GM18907 (cell line): ENCODE results near the gene HK3.

ENCODE experiments used
- ATAC-seq: cut with Tn5 transposase; IDR thresholded peaks from one replicate; pipeline ENCODE4 v1.9.1; 2021; ENCODE audit warnings: mild to moderate bottlenecking, moderate library complexity; ENCODE audit not compliant: unreplicated experiment

The HK3 gene

DNA sequence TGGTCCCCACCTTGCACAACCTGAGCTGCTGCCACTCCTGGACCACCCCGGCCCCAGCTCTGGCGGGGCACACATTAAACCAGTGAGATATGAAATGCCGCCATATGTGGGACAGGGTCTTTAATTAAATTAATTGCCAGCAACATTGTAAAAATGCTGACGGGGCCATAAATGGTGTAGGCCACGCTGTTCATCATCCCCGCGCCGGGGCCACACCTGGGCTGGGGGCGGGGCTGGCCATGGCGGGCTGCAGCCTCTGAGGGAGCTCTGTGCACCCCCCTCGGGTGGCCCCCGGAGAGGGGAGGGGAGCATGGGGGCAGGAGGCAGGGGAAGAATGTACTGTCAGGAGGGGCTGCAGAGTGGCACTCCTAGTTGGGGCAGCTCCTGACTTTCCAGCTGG, 47.8 kb downstream of the HK3 start:
- no peak for ATAC-seq

DNA sequence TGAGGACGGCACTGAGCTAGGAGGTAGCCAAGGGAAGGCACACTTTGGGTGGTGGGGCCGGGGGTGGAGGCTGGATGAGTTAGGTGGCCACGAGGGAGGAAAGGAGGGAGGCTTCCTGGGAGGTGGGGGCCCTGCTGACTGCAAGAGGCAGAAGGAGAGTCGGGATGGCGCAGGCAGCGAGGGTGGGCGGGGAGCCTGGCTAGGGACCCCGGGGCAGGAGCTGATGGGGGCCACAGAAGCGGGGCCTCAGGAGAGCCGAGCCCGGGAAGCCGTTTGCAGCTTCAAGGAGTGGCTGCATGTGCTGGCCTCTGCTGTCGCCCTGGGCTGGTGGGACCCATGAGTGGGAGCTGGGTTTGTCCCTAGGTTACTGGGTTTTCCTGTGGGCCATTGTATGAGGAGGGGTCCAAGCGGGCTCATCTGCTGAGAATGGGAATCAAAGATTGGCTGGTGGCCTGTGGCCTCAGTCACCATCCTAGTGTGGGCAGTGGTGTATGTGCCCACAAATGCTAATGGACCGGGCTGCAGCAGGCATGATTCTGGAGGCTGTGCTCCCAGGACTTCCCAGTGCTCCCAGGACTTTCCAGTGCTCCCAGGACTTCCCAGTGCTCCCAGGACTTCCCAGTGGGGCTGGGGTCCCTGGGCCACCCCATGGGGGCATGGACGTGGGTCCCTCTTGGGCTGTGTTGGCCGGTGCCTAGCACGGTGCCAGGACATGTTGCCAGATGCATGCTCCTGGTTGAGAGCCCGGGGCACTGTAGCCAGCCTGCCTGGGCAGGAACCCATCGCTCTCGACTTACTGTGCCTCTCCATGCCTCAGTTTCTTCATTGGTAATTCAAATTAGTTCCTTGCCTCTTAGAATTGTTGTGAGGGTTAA, 48.5 kb downstream of the HK3 start:
- no peak for ATAC-seq

DNA sequence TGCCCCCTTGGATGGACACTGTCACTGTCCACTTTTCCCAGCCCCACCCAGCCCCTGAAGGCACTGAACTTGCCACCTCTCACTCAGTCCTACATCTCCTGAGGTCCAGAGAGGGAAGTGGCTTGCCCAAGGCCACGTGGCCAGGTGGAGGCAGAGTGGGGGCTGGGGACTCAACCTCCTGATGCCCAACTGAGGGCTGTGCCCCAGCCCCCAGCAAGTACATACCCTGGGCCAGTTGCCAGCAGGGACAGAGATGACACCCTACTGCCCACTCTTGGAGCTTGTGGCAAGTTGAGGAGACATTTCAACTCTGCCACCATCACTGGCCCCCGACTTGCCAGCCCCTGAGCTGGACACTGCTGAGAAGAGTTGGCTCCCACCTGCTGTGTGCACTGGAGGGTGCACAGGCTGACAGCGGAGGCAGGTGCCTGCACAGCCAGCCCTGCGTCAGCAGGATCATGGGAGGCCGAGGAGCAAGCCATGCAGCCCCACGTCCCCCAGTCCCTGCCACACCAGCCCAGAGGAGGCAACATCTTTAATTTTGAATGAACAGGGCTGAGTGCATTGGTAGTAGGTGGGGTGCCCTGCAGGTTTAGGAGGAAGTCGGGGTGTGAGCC, 49.4 kb downstream of the HK3 start:
- ATAC-seq: no peak

DNA sequence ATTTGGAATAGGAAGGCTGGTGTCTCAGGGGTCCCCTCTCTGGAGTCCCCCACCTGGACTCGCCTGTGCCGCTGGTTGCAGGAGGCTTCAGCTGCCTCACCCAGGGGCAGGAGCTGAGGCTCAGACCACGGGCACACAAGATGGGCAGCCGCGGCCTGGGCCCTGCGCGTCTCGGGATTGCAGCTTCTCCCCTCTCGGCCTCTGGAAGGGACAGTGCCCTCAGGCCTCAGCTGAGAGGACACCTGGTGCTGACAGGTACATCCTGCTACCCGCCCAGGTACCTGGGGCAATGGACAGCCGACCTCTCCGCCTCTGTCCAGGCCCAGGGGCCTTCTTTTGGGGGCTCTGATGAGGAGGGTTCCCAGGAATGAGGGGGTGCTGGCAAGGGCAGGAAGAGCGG, 50.5 kb downstream of the HK3 start:
- ATAC-seq: no peak

- ATAC-seq: no peak
Measured at GRCh38 chr5:176847726-176848290, 51.3 kb downstream of the HK3 start.

DNA sequence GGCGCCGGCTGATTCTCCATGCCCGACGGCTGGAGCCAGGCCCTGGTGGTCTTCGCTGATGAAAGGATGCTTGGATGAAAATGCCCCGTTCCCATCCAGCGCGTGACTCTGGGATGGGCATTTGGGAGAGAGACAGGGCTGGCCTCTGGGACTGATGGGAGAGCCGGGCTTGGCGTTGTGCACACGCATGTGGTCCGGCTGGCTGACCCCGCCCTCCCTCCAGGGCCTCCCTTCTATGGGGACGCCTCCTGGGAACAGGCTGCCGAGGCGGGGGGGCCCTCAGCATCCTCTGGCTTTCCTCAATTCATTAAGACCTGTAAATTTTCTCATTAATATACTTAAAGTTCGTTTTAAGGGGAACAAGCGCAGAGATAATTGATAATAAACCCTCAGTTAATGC, 52.0 kb downstream of the HK3 start:
- no peak for ATAC-seq

- no peak for ATAC-seq
Measured at GRCh38 chr5:176846335-176847140, 52.6 kb downstream of the HK3 start.

DNA sequence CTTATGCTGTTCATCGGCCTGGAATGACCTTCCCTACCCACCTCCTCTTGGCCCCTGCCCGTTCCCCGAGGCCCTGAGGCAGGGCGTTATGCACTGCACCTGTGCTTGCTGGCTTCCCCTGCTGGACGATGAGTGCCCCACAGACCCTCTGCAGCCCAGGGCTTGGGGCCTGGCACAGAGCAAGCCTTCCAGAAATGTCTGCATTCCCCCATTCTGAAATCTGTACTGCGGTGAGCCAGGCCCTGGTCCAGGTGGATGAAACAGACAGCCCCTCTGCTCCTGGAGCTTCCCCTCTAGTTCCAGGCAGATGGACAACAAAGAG, 53.8 kb downstream of the HK3 start:
- ATAC-seq: no peak

- no peak for ATAC-seq
Measured at GRCh38 chr5:176844706-176845391, 54.3 kb downstream of the HK3 start.

DNA sequence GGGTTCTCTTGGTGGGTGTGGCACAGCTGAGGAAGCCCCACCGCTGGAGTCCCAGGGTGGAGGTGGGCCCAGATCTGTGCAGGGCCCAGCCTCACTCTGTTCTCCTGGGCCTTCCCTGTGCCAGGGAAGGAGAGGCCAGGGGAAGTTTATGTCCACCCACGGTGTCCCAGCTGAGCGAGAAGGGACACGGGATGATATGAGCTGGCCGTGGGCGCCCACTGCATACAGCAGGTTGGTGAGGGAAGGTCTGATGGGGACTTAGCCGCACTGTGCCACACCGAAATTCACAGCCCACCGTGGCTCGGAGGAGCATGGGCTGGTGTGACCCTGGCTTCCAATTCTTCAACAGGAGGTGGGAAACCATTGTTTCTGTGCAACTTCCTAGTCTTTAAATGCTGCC, 54.9 kb downstream of the HK3 start:
- no peak for ATAC-seq

- no peak for ATAC-seq
Measured at GRCh38 chr5:176843673-176844072, 55.5 kb downstream of the HK3 start.

- ATAC-seq: peak; percentile 60
Measured at GRCh38 chr5:176837707-176838115, 61.4 kb downstream of the HK3 start.

DNA sequence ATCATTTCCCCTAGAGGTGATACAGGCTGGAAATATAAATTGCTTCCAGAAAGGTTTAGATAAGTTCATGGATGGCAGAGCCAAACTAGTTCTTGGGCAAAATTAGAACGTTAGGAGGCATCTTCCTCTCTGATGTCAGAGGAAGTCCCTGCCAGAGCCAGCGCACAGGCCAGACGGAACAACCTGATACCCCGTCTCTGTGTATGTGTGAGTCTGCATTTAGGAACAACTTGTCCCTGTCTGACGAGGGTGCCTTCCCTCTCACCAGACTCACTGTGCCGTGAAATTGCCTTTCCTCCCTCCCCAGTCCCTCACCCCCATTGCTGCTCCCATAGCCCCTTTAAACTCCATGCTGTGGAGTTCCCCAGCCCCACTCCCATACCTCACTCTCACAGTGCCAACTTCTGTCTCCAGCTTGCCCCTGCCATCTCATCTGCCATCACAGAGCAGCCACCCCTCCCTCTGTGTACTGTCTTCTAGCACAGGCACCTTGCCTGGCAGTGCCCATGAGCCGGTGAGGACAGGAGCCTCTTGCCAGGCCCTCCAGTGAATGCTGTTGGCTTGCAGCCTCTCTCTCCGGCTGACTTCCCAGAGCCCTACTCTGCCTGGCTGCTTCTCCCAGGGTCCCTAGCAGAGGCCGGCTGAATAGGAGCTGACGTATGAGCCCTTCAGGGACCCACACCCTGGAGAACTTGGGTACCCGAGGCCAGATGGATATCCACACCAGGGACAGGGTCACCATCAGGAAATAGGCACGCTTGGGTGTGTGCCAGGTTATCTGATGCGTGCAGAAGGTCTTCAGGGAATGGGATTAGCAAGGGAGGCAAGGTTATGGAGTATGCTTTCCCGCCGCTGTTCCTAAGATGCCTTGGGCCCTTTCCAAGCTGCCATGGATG, 62.1 kb downstream of the HK3 start:
- ATAC-seq: no peak

DNA sequence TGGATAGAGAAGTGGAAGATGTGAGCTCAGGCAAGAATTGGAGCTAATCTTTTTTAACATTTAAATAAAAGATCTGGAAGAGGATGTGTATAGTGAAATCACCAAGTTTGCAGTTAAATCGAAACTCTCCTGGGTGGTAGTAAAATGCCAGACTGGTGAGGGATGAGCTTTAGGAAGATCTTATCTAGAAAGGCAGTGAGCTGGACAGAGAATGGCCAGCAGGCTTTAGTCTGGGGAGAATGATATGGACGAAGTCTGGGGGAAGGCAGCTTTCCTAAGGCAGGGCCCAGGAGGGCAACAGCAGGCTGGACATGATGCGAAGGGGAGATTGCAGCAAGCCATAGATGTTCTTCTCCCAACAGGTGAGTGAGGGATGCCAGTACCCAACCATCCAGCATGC, 63.2 kb downstream of the HK3 start:
- ATAC-seq: no peak

DNA sequence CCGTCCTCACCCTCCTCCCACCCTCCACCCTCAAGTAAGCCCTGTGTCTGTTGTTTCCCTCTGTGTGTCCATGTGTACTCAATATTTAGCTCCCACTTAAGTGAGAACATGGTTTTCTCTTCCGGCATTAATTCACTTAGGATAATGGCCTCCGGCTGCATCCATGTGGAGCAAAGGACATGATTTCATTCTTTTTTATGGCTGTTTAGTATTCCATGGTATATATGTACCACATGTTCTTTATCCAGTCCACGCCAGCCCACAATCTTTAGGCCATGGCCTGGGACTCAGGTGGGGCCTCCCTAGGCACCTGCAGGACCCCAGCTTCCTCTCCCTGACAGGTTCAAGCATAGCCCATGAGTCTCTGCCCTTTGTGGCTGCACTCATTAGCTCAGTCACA, 65.9 kb downstream of the HK3 start:
- ATAC-seq: no peak

GRCh38 chr5:176832162-176832561, 67.0 kb downstream of the HK3 start:
- no peak for ATAC-seq

- no peak for ATAC-seq
Measured at GRCh38 chr5:176831425-176831824, 67.7 kb downstream of the HK3 start.

DNA sequence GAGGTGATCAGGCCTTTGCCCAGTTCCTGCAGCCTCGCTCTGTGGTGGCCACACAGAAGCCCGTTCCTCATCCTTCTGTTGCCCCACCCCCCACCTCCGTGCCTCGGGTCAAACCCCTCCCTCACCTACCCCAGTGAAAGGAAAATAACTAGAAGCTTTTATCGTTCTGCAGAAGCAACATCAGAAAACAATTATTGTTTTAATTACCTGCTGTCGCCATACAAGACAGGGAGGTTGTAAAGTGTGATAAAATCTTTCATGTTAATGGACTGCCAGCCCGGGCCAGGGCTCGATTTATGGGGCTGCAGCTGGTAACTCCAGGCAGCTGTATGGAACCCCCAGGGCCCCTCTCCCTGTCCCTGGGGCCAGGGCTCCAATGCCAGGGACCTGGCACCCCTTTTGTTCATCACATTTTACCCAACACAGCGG, 68.1 kb downstream of the HK3 start:
- no peak for ATAC-seq
